GM23338 (cell line): ENCODE results near the gene THRB. TPM values are rescaled to one million over a fixed set of nuclear protein-coding genes. Genes with fewer than 3 reads are reported as not detected.

ENCODE experiments used
- ATAC-seq: fragments of 200-7000 bp; cut with Tn5 transposase; 3 replicates; pipeline ENCODE4 v1.9.1; 2020
- DNase-seq: peaks from one replicate; pipeline ENCODE4 v3.0.0-alpha.2; 2015; ENCODE audit warnings: low spot score
- H2AFZ ChIP-seq: fragments of 200-600 bp; sonication (generic); 2 replicates; pipeline ENCODE4 v1.8.0; 2016; ENCODE audit warnings: antibody characterized with exemption, mild to moderate bottlenecking, moderate library complexity
- H3F3A ChIP-seq: fragments of 200-600 bp; sonication (generic); replicated peaks from 2 replicates; pipeline ENCODE4 v1.8.0; 2017; ENCODE audit warnings: antibody characterized with exemption, mixed run types, low read depth
- H3K27ac ChIP-seq: fragments of 200-600 bp; sonication (generic); 2 replicates; pipeline ENCODE4 v1.6.1; 2016; ENCODE audit warnings: low read depth
- H3K27me3 ChIP-seq: fragments of 200-600 bp; sonication (generic); 2 replicates; pipeline ENCODE4 v1.8.0; 2016; ENCODE audit warnings: mild to moderate bottlenecking, mixed run types, moderate library complexity; ENCODE audit not compliant: insufficient read depth
- H3K36me3 ChIP-seq: fragments of 200-600 bp; sonication (generic); 2 replicates; pipeline ENCODE4 v1.8.0; 2016; ENCODE audit warnings: mild to moderate bottlenecking; ENCODE audit not compliant: insufficient read depth
- H3K4me1 ChIP-seq: fragments of 200-600 bp; sonication (generic); 2 replicates; pipeline ENCODE4 v1.8.0; 2016; ENCODE audit warnings: mild to moderate bottlenecking, moderate library complexity; ENCODE audit not compliant: insufficient read depth
- H3K4me2 ChIP-seq: fragments of 200-600 bp; sonication (generic); 2 replicates; pipeline ENCODE4 v1.7.1; 2017; ENCODE audit warnings: mixed run types
- H3K4me3 ChIP-seq: fragments of 200-600 bp; sonication (generic); 2 replicates; pipeline ENCODE4 v1.6.1; 2016; ENCODE audit warnings: mixed run types
- H3K79me2 ChIP-seq: fragments of 200-600 bp; sonication (generic); replicated peaks from 2 replicates; pipeline ENCODE4 v1.8.0; 2017; ENCODE audit warnings: mild to moderate bottlenecking; ENCODE audit not compliant: insufficient read depth
- H3K9me2 ChIP-seq: fragments of 200-600 bp; sonication (generic); 2 replicates; pipeline ENCODE4 v1.8.0; 2017; ENCODE audit not compliant: insufficient read depth
- H4K20me1 ChIP-seq: fragments of 200-600 bp; sonication (generic); replicated peaks from 2 replicates; pipeline ENCODE4 v1.8.0; 2017; ENCODE audit warnings: mild to moderate bottlenecking; ENCODE audit not compliant: insufficient read depth
- H3K27ac Mint-ChIP-seq: 2 replicates; pipeline ENCODE4 v1.8.0; 2020; ENCODE audit warnings: inconsistent platforms, mild to moderate bottlenecking, moderate library complexity, mixed read lengths
- H3K27me3 Mint-ChIP-seq: 3 replicates; pipeline ENCODE4 v1.8.0; 2022; ENCODE audit warnings: low read depth, mild to moderate bottlenecking, moderate library complexity, mixed read lengths, inconsistent platforms; ENCODE audit not compliant: insufficient read depth, poor library complexity
- H3K36me3 Mint-ChIP-seq: 3 replicates; pipeline ENCODE4 v1.8.0; 2021; ENCODE audit warnings: low read depth, mild to moderate bottlenecking, inconsistent platforms, moderate library complexity, mixed read lengths
- H3K4me1 Mint-ChIP-seq: 3 replicates; pipeline ENCODE4 v1.8.0; 2020; ENCODE audit warnings: mild to moderate bottlenecking, inconsistent platforms, mixed read lengths
- H3K4me3 Mint-ChIP-seq: 3 replicates; pipeline ENCODE4 v1.8.0; 2021; ENCODE audit warnings: moderate library complexity, mild to moderate bottlenecking, inconsistent platforms, mixed read lengths
- H3K9me3 Mint-ChIP-seq: 3 replicates; pipeline ENCODE4 v1.8.0; 2020; ENCODE audit warnings: moderate library complexity, mild to moderate bottlenecking, inconsistent platforms, mixed read lengths
- CREB1 ChIP-seq: fragments of 250-450 bp; sonication (Bioruptor Pico); IDR thresholded peaks from 2 replicates; pipeline ENCODE4 v1.5.0; 2020; ENCODE audit warnings: low read depth, mild to moderate bottlenecking, moderate library complexity
- CTCF ChIP-seq, 2 experiments: fragments of 200-600 bp in 1 of 2; sonication (generic) in 1 of 2; conservative IDR thresholded peaks; 2 replicates each; pipeline versions ENCODE4 v1.5.1 to v1.6.1; 2016 to 2017; ENCODE audit warnings: antibody characterized with exemption in 2 of 2, low read depth in 2 of 2, mild to moderate bottlenecking in 2 of 2, moderate library complexity in 1 of 2
- ETS1 ChIP-seq: IDR thresholded peaks from 2 replicates; pipeline ENCODE4 v1.6.1; 2016; ENCODE audit warnings: antibody characterized with exemption
- EZH2 ChIP-seq: fragments of 200-600 bp; sonication (generic); IDR thresholded peaks from one replicate; pipeline ENCODE4 v1.8.0; 2017; ENCODE audit warnings: antibody characterized with exemption, mild to moderate bottlenecking, low read depth; ENCODE audit not compliant: unreplicated experiment
- EZH2phosphoT487 ChIP-seq: fragments of 200-600 bp; sonication (generic); IDR thresholded peaks from one replicate; pipeline ENCODE4 v1.8.1; 2018; ENCODE audit warnings: antibody characterized with exemption; ENCODE audit not compliant: unreplicated experiment
- JUNB ChIP-seq: IDR thresholded peaks from one replicate; pipeline ENCODE4 v1.6.1; 2016; ENCODE audit warnings: antibody characterized with exemption; ENCODE audit not compliant: unreplicated experiment
- NANOG ChIP-seq: IDR thresholded peaks from 2 replicates; pipeline ENCODE4 v1.6.1; 2016; ENCODE audit warnings: antibody characterized with exemption, borderline replicate concordance
- POLR2AphosphoS5 ChIP-seq: IDR thresholded peaks from 2 replicates; pipeline ENCODE4 v1.6.1; 2016; ENCODE audit warnings: antibody characterized with exemption, low read depth
- REST ChIP-seq: IDR thresholded peaks from one replicate; pipeline ENCODE4 v1.6.1; 2018; ENCODE audit warnings: antibody characterized with exemption; ENCODE audit not compliant: unreplicated experiment
- STAT1 ChIP-seq: IDR thresholded peaks from one replicate; pipeline ENCODE4 v1.6.1; 2016; ENCODE audit warnings: antibody characterized with exemption; ENCODE audit not compliant: unreplicated experiment
- ZNF114 ChIP-seq: fragments of 250-450 bp; sonication (Bioruptor Pico); IDR thresholded peaks from 2 replicates; pipeline ENCODE4 v1.5.0; 2020; ENCODE audit warnings: mild to moderate bottlenecking, moderate library complexity
- ZNF331 ChIP-seq: fragments of 250-450 bp; sonication (Bioruptor Pico); IDR thresholded peaks from 2 replicates; pipeline ENCODE4 v1.5.0; 2020; ENCODE audit warnings: low read depth, mild to moderate bottlenecking, moderate library complexity
- polyA plus RNA-seq: library from polyadenylated mRNA; unstranded; fragments of >200 nt; fragmentation: Nextera tagmentation; extraction: Ambion mirVana; gene quantifications from 2 replicates; pipeline ENCODE4 v1.2.1, GENCODE V29; 2016
- total RNA-seq: library from RNA; depleted of rRNA; stranded (reverse); fragments of >200 nt; shearing (Covaris generic); gene quantifications from 2 replicates; pipeline ENCODE4 v1.2.3, GENCODE V29; 2014

Gene THRB
- total and polyA plus RNA-seq, 2 experiments from 2014 or later, result 1.7 to 3.2 TPM

- TF ChIP-seq CTCF (conservative IDR thresholded peaks at IDR 0.05; ENCODE audit: low read depth in 2 of 2) (no peak), REST (no peak), ETS1 (no peak), ZNF114 (CRISPR knock-in tag) (no peak), NANOG (no peak), CREB1 (CRISPR knock-in tag) (no peak), EZH2 (no peak), JUNB (no peak), EZH2phosphoT487 (no peak), POLR2AphosphoS5 (no peak), ZNF331 (CRISPR knock-in tag) (no peak), STAT1 (no peak)
These were observed 109.5 kb downstream of the THRB start (continued) for GRCh38 chr3:24385012-24385615.

- ATAC-seq (no peak), DNase-seq (no peak)
- H3K36me3 ChIP-seq, result no peaks in the 10 kb centered on the region
- 0 out of 3 replicates have a peak, but pooled peaks cover 3% of the 10 kb centered on the region for H3K4me1 Mint-ChIP-seq
- H3K27me3 Mint-ChIP-seq, result no peaks in the 10 kb centered on the region
- no peak overlapping the region for H3K27ac ChIP-seq
- H3K27ac Mint-ChIP-seq, result no peak overlapping the region
- H3K36me3 Mint-ChIP-seq, result no peaks in the 10 kb centered on the region
- TF ChIP-seq CTCF (conservative IDR thresholded peaks at IDR 0.05; ENCODE audit: low read depth in 2 of 2), result no peak
- H2AFZ ChIP-seq, result no peak overlapping the region
- no peaks in the 10 kb centered on the region for H3K9me3 Mint-ChIP-seq
- no peaks in the 10 kb centered on the region for H3K27me3 ChIP-seq
- no peak overlapping the region for H3K4me3 ChIP-seq
- peaks cover 3% of the 10 kb centered on the region; the same call in 1 of the 2 replicates for H3K4me1 ChIP-seq
- no peaks in the 10 kb centered on the region for H3K79me2 ChIP-seq
- H3K9me2 ChIP-seq, result no peaks in the 10 kb centered on the region
- H3K4me2 ChIP-seq, result no peak overlapping the region
- no peak overlapping the region for H3K4me3 Mint-ChIP-seq
- H3F3A ChIP-seq, result no peaks in the 10 kb centered on the region
- no peaks in the 10 kb centered on the region for H4K20me1 ChIP-seq
These were observed 112.0 kb downstream of the THRB start for GRCh38 chr3:24382647-24383046.
